ENCODE results near the gene SLC45A1. TPM values are rescaled to one million over a fixed set of nuclear protein-coding genes. Genes with fewer than 3 reads are reported as not detected.

SLC45A1 gene
- total RNA-seq, 1 experiment from 2014 or later = 0.20 TPM

DNA sequence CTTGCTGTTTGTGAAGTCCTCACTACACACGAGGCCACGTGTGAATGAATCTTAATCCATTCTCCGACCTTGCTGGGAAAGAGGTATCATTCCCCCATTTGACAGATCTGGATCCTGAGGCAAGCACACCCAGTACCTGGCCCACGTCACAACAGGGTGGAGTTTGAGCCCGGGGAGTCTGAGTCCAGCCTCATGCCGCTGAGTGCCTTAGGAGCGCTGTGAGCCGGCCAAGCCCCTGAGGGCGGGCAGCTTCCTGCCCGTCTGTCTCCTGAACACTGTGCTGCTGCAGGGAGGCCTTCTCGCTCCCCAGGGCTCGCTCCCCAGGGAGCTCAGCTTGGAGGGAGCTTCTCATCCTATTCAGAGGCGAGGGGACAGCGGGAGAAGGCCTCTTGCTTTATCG lies 29.7 kb downstream of the SLC45A1 start:
- no peaks in the 10 kb centered on the region for H3K9me2 ChIP-seq (ENCODE audit: insufficient read depth)
- H3K27me3 ChIP-seq (ENCODE audit: insufficient read depth, low read depth) = no peaks in the 10 kb centered on the region
- no peaks in the 10 kb centered on the region for H3K79me2 ChIP-seq (ENCODE audit: low read depth)
- H3K36me3 ChIP-seq (ENCODE audit: low read depth) = no peaks in the 10 kb centered on the region
- no TSS peak for BruUV-seq (replicated peaks)
- POLR2A ChIA-PET (ENCODE audit: unreplicated experiment) = no interaction called here
- intact Hi-C loops (cut with micrococcal nuclease; ENCODE audit: unreplicated experiment) = loop anchor here (2.0 kb wide), 2 partner anchors 33 to 681 kb away; no protein-coding TSS in a partner anchor
- H3K27ac ChIP-seq = no peak overlapping the region
- H2AFZ ChIP-seq = no peak overlapping the region
- H3K4me2 ChIP-seq = no peak overlapping the region
- peaks cover 17% of the 10 kb centered on the region for H3K4me1 ChIP-seq (replicated peaks; ENCODE audit: insufficient read depth)
- no peak for TF ChIP-seq EZH2 (IDR thresholded peaks at IDR 0.05; ENCODE audit: low read depth)
- TF ChIP-seq, protein P1, sequence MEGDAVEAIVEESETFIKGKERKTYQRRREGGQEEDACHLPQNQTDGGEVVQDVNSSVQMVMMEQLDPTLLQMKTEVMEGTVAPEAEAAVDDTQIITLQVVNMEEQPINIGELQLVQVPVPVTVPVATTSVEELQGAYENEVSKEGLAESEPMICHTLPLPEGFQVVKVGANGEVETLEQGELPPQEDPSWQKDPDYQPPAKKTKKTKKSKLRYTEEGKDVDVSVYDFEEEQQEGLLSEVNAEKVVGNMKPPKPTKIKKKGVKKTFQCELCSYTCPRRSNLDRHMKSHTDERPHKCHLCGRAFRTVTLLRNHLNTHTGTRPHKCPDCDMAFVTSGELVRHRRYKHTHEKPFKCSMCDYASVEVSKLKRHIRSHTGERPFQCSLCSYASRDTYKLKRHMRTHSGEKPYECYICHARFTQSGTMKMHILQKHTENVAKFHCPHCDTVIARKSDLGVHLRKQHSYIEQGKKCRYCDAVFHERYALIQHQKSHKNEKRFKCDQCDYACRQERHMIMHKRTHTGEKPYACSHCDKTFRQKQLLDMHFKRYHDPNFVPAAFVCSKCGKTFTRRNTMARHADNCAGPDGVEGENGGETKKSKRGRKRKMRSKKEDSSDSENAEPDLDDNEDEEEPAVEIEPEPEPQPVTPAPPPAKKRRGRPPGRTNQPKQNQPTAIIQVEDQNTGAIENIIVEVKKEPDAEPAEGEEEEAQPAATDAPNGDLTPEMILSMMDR (conservative IDR thresholded peaks at IDR 0.05) = no peak
- DNase-seq = no peak
- CTCF ChIA-PET = interaction anchor here (0.6 kb wide), 1 partner anchor 150 kb away, joined by 4 read pairs; no protein-coding TSS in a partner anchor
- no peaks in the 10 kb centered on the region for H4K20me1 ChIP-seq (ENCODE audit: insufficient read depth)
- H3K4me3 ChIP-seq = no peak overlapping the region
- H3F3A ChIP-seq (ENCODE audit: insufficient read depth, low read depth) = peaks cover 8% of the 10 kb centered on the region; the same call in 1 of the 2 replicates
- no peaks in the 10 kb centered on the region for H3K9me3 ChIP-seq (ENCODE audit: insufficient read depth, low read depth)

DNA sequence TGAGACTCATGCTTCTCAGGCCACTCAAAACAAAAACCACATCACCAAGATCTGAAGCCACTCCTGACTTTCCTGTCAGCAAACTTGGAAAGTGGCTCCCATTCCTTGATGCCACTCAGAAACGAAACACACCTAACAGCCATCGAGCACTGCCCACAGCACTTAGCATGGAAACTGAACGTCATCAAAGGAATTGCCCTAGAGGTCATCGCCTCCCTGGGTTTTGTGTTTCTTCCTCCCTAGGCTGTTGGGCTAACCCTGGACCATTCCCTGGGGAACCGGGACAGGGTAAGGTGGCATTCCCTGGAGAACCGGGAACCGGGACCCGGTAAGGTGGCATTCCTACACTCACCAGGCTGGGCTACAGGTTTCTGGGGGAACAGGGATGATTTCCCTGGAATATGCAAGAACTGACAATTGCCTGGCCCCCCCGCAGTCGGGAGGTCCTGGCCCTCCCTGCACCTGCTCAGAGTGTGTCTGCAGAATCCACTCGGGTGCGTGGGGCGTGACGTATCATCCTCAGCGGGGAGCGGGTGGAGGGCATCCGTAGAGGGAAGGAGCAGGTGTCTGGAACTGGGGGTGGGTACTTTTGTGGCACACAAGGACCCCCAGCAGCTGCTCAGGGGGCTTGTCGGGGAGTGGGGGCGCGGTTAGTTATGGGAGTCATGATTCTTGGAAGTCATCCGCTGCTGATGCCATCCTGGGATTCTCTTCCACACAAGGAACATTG lies 30.3 kb downstream of the SLC45A1 start:
- H3F3A ChIP-seq (ENCODE audit: insufficient read depth, low read depth) = peaks cover 8% of the 10 kb centered on the region; the same call in 1 of the 2 replicates
- H3K4me1 ChIP-seq (replicated peaks; ENCODE audit: insufficient read depth) = peaks cover 13% of the 10 kb centered on the region
- H3K9me3 ChIP-seq (ENCODE audit: insufficient read depth, low read depth) = no peaks in the 10 kb centered on the region
- no peaks in the 10 kb centered on the region for H3K79me2 ChIP-seq (ENCODE audit: low read depth)
- no peaks in the 10 kb centered on the region for H3K9me2 ChIP-seq (ENCODE audit: insufficient read depth)
- TF ChIP-seq EZH2 (IDR thresholded peaks at IDR 0.05; ENCODE audit: low read depth) = no peak
- no peaks in the 10 kb centered on the region for H4K20me1 ChIP-seq (ENCODE audit: insufficient read depth)
- no peak overlapping the region for H2AFZ ChIP-seq
- no peaks in the 10 kb centered on the region for H3K27me3 ChIP-seq (ENCODE audit: insufficient read depth, low read depth)
- ChIA-PET CTCF (interaction anchor here (0.6 kb wide), 3 partner anchors 24 to 757 kb away, joined by 5 to 13 read pairs (median 8); no protein-coding TSS in a partner anchor), POLR2A (ENCODE audit: unreplicated experiment) (no interaction called here)
- H3K36me3 ChIP-seq (ENCODE audit: low read depth) = no peaks in the 10 kb centered on the region
- BruUV-seq (replicated peaks) = no TSS peak
- H3K4me3 ChIP-seq = no peak overlapping the region
- no peak overlapping the region for H3K27ac ChIP-seq
- no peak overlapping the region for H3K4me2 ChIP-seq
- no peak for DNase-seq
- intact Hi-C loops (cut with micrococcal nuclease; ENCODE audit: unreplicated experiment) = loop anchor here (2.0 kb wide), 2 partner anchors 33 to 681 kb away; no protein-coding TSS in a partner anchor

DNA sequence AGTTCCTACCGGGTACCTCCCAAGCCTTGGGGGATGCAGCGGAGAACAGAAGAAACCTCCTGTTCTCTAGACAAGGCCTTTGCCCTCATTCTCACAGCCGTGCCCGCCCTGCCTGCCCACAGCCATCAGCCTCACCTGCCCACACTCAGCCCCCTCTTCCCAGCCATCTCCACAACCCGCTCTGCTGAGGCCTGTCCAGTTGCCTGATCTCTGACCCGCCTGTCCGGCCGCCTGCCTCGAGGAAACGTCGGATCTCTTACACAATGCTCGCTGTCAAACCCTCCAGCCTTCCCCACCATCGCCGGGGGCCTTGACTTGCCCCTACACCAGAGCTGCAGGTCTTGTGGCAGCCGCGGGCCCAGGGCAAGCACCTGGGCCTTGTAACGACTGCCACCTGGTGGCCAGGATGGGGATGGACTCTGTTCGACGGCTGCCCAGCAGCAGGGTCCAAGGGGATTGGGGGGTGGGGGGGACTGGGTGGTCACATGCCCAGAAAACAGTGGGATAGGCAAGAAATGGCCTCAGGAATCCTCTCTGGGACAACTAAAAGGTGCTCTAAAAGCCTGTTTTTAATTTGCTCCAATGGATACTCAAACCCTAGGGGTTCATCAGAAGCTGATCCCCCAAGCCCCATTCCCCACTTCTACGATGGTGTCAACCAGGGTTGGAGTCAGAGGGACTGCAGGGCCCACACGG lies 31.0 kb downstream of the SLC45A1 start:
- H3K27ac ChIP-seq = no peak overlapping the region
- no peaks in the 10 kb centered on the region for H3K9me3 ChIP-seq (ENCODE audit: insufficient read depth, low read depth)

More for the DNA sequence above, 31.0 kb downstream of the SLC45A1 start:
- no peaks in the 10 kb centered on the region for H3K9me2 ChIP-seq (ENCODE audit: insufficient read depth)
- intact Hi-C loops (cut with micrococcal nuclease; ENCODE audit: unreplicated experiment) = loop anchor here (1.0 to 2.0 kb wide), 3 partner anchors 34 to 682 kb away; no protein-coding TSS in a partner anchor
- TF ChIP-seq, protein P1 (conservative IDR thresholded peaks at IDR 0.05) = peak; percentile 89
- TF ChIP-seq EZH2 (IDR thresholded peaks at IDR 0.05; ENCODE audit: low read depth) = no peak
- no peaks in the 10 kb centered on the region for H4K20me1 ChIP-seq (ENCODE audit: insufficient read depth)
- peak in 1 of 2 experiments; percentile 59 for DNase-seq
- peaks cover 3% of the 10 kb centered on the region; the same call in 1 of the 2 replicates for H3F3A ChIP-seq (ENCODE audit: insufficient read depth, low read depth)
- no peaks in the 10 kb centered on the region for H3K79me2 ChIP-seq (ENCODE audit: low read depth)
- no peak overlapping the region for H3K4me3 ChIP-seq
- POLR2A ChIA-PET (ENCODE audit: unreplicated experiment) = no interaction called here
- H3K36me3 ChIP-seq (ENCODE audit: low read depth) = no peaks in the 10 kb centered on the region
- TSS peak; percentile 8 for BruUV-seq (replicated peaks)
- peak overlapping the region; percentile 18; the same call in 1 of the 2 replicates for H3K4me2 ChIP-seq
- no peaks in the 10 kb centered on the region for H3K27me3 ChIP-seq (ENCODE audit: insufficient read depth, low read depth)
- CTCF ChIA-PET = interaction anchor here (0.6 to 0.9 kb wide), 5 partner anchors 25 to 756 kb away, joined by 3 to 13 read pairs (median 5); no protein-coding TSS in a partner anchor
- H2AFZ ChIP-seq = no peak overlapping the region
- peaks cover 7% of the 10 kb centered on the region for H3K4me1 ChIP-seq (replicated peaks; ENCODE audit: insufficient read depth)

Measured in PC-9 (cell line).